HG03108 (cell line): ENCODE measurements around the gene DNAAF2.
A peak's percentile ranks its signal among the peaks of the same experiment; 100 is the strongest.
"Not testable (repeated sequence)": the region's sequence is repeated elsewhere in the genome, so short reads cannot be mapped to it uniquely, and the experiment has no call there.

Experiments used
- ATAC-seq: cut with Tn5 transposase; IDR thresholded peaks from one replicate; pipeline ENCODE4 v1.9.1; 2021; ENCODE audit warnings: moderate library complexity; ENCODE audit not compliant: unreplicated experiment

Gene DNAAF2

DNA sequence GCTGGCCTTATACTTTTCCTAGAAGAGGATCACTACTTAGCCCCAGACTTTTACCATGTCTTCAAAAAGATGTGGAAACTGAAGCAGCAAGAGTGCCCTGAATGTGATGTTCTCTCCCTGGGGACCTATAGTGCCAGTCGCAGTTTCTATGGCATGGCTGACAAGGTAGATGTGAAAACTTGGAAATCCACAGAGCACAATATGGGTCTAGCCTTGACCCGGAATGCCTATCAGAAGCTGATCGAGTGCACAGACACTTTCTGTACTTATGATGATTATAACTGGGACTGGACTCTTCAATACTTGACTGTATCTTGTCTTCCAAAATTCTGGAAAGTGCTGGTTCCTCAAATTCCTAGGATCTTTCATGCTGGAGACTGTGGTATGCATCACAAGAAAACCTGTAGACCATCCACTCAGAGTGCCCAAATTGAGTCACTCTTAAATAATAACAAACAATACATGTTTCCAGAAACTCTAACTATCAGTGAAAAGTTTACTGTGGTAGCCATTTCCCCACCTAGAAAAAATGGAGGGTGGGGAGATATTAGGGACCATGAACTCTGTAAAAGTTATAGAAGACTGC, 12.9 kb downstream of the DNAAF2 start:
- no peak for ATAC-seq

DNA sequence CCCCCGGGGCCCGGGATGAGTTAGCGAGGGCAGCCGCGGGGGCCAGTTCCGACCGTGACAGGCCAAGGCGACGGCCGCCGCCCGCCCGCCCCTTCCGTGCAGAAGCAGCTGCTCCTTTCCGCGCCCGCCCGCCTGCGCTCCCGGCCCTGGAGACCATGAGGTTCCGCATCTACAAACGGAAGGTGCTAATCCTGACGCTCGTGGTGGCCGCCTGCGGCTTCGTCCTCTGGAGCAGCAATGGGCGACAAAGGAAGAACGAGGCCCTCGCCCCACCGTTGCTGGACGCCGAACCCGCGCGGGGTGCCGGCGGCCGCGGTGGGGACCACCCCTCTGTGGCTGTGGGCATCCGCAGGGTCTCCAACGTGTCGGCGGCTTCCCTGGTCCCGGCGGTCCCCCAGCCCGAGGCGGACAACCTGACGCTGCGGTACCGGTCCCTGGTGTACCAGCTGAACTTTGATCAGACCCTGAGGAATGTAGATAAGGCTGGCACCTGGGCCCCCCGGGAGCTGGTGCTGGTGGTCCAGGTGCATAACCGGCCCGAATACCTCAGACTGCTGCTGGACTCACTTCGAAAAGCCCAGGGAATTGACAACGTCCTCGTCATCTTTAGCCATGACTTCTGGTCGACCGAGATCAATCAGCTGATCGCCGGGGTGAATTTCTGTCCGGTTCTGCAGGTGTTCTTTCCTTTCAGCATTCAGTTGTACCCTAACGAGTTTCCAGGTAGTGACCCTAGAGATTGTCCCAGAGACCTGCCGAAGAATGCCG, 13.7 kb downstream of the DNAAF2 start:
- ATAC-seq = peak; percentile 18

DNA sequence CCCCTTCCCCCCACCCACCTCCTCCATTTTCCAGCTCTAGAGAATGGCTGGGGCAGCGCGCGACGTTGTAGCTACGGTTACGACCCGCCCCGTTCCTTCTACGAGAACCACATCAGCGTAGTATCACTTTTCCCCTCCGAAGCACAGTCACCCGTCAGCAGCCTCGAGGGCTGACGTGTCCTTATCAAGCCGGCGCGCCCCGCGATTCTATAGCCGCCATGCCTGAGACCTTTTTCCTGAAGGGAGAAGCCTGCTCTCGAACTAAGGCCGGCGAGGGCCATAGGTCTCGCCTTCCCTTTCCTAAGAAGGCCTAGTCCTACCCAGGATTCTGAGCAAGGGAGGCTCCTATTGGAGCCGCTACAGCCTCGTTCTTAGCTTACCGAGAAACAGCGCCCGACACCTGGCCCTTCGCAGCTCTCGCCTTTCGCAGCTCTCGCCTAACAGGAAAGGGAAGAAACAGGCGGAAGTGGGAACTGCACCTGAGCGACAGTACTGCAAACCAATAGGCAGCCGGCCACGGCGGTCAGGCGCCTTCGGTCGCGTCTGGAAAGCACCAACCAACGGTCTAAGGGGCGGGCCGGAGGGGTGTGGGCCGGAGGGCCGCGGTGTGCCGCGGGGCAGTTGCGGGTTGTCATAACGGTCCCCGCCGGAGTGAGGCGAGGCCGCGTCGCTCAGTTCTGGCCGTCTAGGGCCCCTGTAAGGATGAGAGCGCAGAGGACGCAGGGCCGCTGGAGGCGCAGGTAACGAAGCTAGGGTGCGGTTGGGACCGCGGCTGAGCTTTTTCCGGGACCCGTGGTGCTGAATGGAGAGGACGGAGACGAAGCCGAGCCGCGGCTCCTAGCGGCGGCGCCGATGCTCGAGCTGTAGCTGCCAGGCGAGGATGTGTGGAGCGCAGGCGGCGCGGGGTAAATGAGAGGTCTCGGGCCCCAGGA, 14.6 kb downstream of the DNAAF2 start, which contains the start of the genes MGAT2 and RPL36AL:
Gene MGAT2 (plus strand): TSS at position 618 of the 932 bp plus-strand sequence. CDS start 470 bp downstream, outside the sequence.
Gene RPL36AL (minus strand): TSS at position 445 of the 932 bp plus-strand sequence. CDS start 1,522 bp downstream, outside the sequence.
- peak; percentile 95 for ATAC-seq

DNA sequence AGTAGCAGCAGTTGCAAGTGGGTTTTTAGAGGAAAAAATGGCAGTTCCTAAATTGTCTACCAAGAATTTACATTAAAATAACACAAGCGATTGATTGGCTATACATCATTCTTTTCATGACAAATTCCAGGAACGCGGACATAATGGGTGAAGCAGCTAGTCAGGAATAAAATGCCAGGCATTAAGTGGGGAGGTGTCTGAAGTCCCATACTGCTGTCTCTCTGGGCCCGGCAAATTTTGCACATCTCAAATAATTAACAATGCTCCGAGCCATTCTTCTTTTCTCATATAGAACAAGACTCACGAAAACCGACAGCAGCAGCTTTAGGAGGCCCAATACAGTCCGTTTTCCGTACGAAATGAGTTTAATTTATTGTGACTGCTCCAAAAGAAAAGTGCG, 15.3 kb downstream of the DNAAF2 start:
- no peak for ATAC-seq

DNA sequence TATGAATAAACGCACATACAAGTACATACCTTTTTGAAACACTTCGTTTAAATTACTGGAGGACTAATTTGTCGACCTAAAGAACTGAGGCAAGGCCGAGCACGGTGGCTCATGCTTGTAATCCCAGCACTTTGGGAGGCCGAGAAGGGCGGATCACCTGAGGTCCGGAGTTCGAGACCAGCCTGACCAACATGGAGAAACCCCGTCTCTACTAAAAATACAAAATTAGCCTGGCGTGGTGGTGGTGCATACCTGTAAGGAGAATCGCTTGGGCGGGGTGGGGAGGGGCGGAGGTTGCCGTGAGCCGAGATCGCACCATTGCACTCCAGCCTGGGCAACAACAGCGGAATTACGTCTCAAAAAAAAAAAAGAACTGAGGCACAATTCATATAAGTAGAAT, 15.8 kb downstream of the DNAAF2 start:
- not testable (repeated sequence) for ATAC-seq

DNA sequence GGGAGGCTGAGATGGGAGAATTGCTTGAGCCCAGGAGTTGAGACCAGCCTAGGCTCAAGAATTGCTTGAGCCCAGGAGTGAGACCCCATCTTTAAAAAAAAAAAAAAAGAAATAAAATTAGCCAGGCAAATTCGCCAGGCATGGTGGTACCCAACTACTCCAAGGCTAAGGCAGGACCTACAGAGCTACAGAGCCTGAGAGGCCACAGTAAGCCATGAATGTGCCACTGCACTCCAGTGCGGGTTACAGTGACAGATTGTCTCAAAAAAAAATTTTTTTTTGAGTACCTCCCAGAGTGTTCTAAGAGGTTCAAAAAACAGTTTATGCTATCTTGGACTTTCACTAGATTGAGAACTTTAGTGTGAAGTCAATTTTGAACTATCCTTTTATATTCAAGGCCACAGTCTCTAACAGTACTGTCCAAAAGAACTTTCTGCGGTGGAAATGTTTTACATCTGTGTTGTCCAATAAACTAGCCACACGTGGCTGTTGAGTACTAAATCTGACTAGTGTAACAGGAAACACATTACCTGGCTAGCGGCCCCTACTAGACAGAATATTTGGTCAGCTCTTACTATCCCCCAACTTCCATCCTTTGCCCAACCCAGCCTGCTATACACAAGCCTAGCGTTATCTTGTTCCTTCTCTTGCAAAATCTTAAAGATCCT, 17.1 kb downstream of the DNAAF2 start:
- ATAC-seq = no peak

DNA sequence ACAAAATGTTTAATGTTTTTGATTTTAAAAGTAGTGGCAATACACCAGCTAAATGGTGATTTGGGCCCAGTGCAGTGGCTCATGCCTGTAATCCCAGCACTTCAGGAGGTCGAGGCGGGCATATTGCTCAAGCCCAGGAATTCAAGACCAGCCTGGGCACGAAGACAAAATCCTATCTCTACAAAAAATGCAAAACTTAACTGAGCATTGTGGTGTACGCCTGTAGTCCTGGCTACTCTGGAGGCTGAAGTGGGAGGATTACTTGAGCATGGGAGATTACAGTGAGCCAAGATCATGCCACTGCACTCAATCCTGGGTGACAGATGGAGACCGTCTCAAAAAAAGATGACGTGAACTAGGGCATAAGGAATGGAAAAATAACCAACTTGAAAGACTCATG, 19.3 kb downstream of the DNAAF2 start:
- ATAC-seq = no peak

DNA sequence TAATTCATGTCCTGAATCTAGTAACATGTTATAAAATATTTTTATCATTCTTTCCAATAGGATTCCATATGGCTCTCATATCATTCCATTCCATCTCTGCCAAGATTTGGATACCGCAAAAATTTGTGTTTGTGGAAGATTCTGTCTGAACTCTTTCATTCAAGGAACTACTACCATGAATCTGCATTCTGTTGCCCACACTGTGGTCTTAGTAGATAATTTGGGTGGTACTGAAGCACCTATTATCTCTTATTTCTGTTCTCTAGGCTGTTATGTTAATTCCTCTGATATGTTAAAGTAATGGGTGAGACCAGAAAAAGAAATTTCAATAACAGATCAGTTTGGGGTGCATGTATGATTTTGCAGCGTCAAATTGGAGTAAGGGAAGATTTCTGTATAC, 20.8 kb downstream of the DNAAF2 start:
- no peak for ATAC-seq

DNA sequence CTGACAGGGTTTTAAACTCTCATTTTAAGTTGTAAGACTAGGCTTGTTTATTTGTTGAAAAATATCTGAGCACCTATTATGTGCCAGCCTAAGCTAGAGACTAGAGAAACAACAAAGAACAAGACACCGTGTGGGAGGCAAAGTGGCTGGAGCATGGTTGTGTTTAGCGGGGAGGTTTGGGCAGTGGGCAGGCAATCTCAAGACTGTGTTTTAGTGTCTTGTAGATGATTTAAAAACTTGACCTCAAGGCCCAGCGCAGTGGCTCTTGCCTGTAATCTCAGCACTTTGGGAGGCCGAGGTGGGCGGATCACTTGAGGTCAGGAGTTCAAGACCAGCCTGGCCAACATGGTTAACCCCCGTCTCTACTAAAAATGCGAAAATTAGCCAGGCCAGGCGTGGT, 22.4 kb downstream of the DNAAF2 start:
- ATAC-seq = no peak

DNA sequence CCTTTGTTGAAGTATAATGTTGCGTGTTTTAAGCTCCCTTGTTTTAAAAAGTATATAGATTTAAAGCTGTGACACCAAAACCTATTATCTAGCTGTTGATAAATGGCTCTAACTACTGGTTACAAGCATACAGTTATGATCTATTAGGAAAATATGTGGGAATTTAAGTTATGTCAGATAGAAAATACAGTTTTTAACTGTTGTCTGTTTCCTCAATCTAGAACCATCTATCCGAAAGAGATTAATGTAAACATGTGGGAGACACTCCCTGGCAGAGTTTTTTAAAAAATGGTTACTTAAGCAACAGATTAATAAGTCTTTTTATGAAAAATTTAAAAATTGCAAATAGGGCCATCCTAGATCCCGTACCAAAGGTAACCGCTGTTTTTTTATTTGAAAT, 22.8 kb downstream of the DNAAF2 start:
- no peak for ATAC-seq

DNA sequence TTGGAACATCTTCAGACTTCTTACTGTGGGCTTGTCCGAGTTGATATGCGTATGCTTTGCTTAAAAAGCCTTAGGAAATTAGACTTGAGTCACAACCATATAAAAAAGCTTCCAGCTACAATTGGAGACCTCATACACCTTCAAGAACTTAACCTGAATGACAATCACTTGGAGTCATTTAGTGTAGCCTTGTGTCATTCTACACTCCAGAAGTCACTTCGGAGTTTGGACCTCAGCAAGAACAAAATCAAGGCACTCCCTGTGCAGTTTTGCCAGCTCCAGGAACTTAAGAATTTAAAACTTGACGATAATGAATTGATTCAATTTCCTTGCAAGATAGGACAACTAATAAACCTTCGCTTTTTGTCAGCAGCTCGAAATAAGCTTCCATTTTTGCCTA, 27.5 kb downstream of the DNAAF2 start:
- no peak for ATAC-seq

DNA sequence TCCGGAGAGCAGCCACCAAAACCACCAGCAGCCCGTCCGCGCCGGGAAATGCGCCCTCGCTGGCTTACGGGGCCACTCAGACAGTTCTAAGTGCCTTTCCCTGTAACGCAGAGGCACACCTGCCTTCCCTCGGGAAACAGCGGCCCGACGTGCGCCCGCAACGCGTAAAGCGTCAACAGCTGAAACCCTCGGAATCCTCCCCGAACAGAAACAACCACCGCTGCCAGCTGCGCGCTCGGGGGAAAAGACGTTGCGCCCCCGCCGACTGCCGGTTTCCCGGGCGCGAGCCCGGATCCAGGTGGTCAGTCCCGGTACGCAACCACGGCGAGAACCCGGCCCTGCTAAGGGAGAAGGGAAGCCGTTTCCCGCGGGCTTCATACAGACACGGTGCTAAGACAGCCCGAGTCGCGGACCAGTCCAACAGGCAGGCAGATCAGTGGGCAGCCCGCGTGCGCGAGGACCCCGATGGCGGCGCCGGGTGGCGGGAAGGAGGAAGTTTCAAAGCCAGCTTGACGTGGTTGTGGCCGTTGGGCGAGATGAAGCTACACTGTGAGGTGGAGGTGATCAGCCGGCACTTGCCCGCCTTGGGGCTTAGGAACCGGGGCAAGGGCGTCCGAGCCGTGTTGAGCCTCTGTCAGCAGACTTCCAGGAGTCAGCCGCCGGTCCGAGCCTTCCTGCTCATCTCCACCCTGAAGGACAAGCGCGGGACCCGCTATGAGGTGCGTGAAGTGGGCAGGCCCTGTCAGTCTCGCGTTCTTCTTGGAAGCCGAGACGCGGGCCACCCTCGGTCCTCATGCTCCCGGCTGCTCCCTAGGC, 36.4 kb downstream of the DNAAF2 start, which contains the start of gene LRR1:
Gene LRR1 (plus strand): TSS at position 456 of the 816 bp plus-strand sequence. CDS start 81 bp downstream, at position 537.
- peak; percentile 43 for ATAC-seq

DNA sequence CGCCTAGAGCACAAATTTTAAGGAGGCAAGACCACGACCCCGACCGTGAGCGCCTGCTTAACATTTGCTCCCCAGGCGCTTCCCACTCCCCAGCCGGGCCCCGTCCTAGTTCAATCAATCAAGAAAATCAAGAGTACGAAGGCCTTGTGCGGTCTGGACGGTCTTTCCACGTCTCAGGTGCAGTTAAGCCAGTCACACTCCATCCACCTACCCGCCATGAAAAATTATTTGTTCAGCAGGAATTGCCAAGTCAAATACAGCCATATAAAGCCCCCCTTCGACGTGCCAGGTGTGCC, 36.9 kb downstream of the DNAAF2 start:
- ATAC-seq = no peak

DNA sequence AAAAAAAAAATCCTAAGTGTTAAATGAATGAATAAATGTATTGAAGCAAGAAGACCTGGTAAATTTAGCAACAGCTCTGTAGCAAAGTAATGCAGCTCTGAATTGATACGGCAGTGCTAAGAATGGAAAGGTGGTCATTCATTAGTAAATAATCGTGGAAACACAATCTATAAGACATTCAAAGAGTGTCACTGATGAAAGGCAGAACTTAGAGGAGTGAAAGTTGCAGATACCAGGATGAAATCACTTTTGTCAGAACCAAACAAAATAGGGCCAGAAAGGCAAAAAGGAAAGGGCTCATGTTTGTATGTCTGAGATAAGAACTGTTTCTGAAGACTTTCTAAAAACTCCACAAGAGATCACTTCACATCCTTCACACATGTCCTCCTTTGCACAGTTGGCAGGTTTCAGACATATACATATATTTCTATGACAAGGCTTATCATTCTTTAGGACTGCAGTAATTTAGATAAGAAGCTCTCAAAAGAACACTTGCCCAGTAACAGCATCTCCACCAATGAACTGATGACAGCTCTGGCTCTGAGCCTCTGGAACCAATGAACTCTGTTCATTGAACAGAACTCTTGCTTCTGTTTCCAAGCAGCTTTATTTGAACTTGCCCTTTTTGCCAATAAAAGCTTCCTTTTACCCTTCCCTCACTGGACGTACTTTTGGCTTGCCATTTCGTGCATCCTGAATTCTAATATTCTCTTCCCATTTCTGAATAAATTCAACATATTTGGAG, 40.5 kb downstream of the DNAAF2 start:
- no peak for ATAC-seq

DNA sequence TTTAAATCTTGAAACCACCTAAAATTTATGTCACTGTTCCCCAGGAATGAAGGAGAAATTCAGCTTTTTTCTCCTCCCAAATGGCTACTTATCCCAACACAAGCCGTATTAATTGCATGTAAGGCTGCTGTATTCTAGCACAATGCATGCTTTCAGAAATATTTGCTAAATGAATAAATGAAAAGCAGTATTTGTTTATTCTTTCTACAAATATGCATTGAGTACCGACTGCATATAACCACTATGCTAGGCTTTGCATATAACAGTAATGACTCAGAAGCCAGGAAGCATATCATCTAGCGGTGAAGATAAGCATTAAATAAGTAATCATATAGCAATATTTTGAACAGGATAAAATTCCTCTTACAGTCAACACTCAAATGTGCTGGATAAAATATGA, 42.0 kb downstream of the DNAAF2 start:
- no peak for ATAC-seq

DNA sequence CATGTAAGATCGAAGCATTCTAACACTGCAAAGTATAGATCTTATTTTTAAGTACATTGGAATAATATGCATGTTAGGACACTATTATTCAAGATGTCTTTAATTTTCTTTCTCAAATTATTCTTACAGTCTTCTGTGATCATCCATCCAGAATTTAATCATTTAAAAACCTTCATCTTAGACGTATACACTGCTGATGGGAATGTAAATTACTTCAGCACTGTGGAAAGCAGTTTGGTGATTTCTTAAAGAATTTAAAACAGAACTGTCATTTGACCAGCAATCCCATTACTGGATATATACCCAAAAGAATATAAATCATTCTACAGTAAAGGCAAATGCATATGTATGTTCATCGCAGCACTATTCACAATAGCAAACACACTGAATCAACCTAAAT, 45.7 kb downstream of the DNAAF2 start:
- no peak for ATAC-seq

DNA sequence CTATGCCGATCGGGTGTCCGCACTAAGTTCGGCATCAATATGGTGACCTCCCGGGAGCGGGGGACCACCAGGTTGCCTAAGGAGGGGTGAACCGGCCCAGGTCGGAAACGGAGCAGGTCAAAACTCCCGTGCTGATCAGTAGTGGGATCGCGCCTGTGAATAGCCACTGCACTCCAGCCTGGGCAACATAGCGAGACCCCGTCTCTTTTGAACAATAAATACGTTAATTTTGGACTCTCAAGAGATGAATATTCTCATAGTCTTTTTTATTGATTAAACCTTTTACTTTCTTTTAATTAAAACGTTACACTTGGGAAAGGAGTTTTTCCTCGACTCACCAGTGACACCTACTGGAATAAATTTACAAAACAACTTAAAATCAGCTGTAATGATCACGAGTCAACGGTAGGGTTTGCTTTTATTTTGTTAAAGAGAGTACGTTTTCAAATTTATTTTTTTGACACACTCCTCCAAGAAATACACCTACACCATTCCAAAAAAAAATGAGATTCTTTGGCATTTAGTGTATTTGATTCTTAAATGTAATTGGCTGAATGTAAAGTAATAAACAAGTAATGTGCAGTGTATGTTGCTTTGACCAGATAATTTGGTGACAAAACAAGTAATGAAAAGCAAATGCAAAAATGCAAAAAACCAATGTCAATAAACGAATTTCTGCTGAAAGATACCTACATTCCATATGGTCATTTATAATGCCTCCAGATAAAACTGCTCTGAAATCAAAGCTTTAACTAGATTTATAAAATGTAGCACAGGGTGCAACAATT, 48.2 kb downstream of the DNAAF2 start:
- peak; percentile 27 for ATAC-seq

DNA sequence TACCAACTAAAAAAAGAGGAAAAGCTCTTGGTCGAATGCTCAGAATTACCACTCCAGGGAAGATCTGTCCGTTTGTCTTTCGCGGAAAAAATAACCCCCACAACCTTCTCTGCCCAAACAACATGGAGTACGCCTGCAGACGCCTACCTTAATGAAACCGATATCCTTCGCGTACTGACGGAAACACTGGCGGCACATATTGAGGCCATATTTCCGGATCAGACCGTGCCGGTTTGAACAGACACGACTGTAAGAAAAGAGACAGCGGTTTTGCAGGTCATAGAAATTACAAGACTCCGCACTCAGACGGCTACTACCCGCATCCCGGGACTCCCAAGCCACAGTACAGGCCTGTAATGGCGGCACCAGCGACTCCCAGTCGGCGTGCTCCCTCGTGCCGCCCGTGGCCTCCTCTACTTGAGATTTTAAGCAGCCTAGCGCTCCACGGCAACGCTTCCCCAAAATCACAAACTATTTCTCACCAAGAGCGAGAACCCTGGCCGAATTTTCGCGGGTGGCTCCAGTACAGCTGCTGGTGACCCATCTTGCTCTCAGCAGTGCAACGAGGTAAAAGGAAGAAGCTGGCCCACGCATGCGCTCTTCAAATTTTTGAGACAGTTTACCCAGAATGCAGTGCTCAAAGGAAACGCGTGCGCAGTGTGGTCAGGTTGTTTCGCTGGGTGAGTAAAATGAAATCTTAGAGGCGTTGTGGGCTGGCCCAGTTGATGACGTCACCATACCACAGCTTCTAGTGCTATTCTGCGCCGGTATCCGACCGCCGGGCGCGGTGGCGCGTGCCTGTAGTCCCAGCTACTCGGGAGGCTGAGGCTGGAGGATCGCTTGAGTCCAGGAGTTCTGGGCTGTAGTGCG, 49.0 kb downstream of the DNAAF2 start, which contains the start of gene RPS29:
Gene RPS29 (minus strand): TSS at position 578 of the 870 bp plus-strand sequence. CDS start 34 bp downstream, at position 544.
- ATAC-seq = peak; percentile 93
